NCI-H69 (cell line): ENCODE results near the gene CRAMP1.

ENCODE experiments used
- DNase-seq: peaks from one replicate; lab custom pipeline; 2025; lab: John Stamatoyannopoulos, UW

The CRAMP1 gene

DNA sequence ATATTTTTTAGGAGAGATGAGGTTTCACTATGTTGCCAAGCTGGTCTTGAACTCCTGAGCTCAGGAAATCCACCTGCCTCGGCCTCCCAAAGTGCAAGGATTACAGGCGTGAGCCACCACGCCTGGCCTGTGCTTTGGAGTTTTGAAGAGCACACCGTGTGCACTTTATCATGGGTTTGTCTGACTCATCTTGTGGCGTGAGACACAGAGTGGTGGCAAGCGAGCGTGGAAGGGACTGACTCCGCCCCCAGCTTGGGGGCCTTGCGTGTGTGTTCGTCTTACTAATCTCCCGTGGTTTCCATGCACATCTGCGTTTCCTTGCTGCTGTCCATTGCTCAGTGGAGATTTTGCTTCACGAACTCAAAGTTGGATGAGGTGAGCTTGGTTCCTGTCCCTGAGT is 22.9 kb downstream of the CRAMP1 start:
- DNase-seq, result no peak

DNA sequence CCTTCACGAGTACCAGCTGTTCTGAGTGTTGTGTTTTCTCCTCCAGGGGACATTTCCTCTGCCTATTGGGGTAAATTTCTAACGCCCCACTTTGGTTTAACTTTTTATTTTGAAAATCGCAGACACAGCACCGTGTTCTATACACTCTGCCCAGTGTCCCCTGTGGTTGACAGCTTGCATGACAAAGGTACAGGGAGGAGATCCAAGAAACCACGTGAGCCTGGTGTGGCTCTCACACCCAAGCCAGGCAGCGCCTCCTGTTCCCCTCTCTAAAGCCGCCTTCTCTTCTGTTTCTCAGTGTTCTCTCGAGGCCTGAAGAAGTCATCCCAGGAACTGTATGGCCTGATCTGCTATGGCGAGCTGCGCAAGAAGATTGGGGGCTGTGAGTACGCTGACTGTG is 25.4 kb downstream of the CRAMP1 start:
- no peak for DNase-seq

DNA sequence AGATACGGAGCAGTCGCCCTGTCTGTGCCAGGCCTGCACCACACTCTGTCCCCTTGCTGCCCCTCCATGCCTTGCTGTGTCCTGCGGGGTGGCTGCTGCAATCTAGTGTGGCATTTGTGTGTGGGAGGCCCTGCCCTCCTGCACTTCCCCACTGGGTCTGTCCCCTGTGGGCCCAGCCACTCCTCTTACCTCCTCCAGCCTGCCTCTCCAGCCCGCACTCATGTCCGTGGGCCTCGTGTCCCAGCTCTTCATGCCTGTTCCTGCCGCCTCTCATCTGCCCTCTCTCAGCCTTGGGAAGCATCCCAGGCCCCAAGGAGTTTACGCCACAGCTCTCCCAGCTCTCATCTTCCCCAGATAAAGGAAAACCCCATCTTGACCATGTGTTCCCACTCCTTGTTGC is 26.6 kb downstream of the CRAMP1 start:
- DNase-seq, result no peak

DNA sequence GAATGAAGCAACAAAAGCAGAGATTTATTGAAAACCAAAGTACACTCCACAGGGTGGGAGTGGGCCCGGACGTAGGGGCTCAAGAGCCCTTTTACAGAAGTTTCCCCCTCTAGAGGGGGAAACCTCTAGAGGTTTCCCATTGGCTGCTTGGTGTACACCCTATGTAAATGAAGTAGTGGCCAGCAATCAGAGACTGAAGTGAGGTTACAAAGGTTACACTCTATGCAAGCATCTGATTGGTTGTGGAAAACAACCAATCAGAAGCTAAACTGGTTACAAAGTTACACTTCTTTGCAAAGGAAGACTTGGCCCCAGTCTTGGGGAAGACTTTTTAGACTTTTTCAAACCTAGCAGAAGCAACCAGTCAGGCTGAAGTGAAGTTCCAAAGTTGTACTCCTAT is 27.1 kb downstream of the CRAMP1 start:
- DNase-seq, result no peak

DNA sequence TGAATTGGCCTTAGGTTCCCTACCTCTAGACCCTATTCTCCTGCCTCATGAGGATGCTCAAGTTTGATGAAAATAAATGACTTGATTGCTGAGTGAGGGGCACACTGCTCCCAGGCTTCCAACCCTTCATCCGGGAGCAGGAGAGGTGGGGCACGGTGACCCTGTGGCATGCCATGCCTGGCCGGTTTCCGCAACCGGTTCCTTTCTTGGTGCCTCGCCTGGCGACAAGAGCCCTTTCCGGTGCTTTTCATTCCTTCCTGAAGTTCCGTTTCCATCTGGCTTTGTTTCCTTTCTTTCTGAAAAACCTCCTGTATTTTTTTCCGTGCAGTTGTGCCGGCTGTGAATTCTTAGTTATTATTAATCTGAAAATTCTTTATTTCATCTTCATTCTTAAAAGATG is 27.7 kb downstream of the CRAMP1 start:
- DNase-seq, result no peak

DNA sequence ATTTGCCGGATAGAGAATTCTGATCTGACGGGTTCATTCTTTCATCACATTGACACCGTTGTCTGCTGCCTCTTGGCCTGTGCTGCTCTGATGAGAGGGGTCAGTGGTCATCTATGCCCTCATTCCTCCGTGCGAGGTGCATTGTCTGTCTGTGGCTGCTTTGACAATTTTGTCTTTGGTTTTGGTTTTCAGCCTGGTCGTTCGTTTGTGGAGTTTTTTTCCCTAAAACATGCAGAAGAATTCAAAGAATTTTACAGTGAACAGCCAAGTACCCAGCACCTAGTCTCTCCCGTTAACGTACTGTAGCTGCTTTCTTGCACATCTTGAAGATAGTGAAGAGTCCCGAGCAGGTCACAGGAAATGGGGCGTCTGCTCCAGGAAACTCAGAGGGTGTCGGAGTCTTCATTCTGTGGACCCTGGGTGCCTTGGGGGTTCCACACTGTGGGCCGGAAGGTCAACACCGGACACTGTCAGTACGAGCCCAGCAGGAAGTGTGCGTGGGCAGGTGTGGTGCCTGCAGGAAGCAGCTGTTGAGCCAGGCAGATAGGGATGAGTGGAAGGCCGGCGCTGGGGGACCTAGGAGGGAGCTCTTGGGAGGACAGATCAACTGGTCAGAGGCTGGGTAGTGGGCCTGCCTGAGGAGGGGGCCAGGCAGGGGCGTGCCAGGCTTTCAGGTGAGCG is 28.2 kb downstream of the CRAMP1 start:
- no peak for DNase-seq

DNA sequence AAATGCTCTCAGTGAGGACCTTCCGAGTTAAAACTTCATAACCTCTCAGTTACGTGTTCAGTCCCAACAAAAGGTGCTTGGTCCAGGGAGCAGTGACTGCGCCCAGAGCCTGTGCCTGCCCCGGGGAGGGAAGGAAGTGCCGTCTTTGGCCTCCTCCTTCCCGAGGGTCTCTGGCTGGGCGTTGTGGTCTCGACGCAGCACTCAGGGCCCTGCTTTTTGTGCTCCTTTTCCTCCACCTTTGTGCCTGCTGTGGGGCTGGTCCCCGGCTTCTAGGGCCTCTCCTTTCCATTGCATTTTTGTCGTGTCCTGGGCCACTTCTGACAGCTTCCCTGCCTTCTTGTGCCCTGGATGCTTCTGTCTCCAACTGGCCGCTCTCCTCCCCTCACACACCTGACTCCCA is 29.1 kb downstream of the CRAMP1 start:
- DNase-seq, result no peak

DNA sequence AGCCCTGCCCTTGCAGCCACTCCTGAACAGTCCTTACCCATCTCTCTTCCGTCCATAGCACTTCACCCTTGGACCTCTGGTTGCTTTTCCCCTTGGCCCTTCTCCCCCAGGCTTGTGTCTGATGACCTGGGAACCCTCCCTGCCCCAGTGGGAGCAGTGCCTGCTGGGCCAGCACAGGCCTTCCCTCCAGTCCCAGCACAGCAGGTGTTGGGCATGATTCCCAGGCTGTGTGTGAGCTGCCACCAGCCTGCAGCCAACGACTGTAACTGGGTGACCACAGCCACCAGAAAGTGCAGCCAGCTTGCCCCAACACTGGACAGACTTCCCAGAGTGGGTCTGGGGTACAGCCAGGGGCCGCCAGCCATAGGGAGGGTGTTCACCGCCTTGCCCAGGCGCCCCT is 30.0 kb downstream of the CRAMP1 start:
- DNase-seq, result no peak

DNA sequence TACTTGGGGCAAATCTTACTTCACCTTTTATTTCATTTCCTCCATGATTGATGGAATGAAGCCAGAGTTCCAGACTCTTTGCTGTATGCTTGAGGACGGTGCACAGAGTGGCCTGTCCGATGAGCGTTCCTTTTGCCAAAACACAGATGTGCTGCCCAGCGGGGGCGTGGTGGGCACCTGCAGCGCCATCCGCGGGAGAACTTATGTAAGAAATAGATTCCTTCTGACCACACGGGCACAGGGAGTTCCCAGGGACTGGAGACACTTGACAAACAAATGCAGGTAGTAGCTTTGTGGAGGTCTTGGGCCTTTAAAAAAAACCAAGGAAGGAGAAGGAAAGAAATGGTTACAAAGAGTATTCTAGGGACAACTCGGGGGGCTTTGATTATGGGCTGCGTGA is 30.6 kb downstream of the CRAMP1 start:
- no peak for DNase-seq

DNA sequence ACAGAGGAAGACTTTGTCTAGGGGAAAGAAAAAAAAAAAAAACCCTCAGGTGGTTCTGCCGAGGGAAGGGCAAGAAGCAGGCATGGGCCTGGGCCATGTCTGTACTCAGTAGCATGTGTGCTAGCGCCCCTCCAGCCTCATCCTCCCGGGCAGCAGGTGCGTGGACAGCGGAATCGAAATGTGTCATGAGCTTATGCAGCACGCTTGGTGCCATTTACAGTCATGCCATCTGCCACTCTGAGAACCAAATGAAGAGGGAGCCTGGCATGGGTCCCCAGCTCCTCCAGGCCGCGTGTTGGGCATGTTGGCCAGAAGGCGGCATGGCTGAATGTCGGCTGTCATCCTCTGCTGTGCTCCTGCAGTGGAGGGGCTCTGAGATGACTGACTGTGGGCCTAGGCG is 31.4 kb downstream of the CRAMP1 start:
- DNase-seq, result no peak

DNA sequence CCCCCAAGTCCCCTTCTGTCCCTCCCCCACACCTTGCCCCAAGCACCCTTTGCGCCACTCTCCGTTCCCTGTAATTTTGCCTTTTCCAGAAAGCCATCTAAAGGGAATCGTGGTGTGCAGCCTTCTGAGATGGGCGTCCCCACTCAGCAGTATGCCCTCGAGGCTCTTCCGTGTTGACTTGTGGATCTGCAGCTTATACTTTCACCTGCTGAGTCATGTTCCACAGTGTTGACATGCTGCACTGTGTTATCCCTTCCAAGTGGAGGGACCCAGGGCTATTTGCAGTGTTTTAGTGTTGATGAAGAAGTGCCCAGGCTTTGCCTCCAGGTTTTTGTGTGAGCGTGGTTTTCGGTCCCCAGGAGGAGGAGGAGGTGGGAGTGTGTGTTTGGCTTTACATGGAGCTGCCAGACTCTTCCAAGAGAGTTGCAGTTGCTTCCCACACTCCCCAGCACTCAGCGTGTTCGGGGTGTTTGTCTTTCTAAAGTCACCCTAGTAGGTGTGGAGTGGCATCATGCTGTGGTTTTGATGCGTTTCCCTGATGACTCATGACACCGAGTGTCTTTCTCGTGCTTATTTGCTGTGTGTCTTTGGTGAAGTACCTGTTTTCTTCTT is 33.9 kb downstream of the CRAMP1 start:
- peak; percentile 96 for DNase-seq

DNA sequence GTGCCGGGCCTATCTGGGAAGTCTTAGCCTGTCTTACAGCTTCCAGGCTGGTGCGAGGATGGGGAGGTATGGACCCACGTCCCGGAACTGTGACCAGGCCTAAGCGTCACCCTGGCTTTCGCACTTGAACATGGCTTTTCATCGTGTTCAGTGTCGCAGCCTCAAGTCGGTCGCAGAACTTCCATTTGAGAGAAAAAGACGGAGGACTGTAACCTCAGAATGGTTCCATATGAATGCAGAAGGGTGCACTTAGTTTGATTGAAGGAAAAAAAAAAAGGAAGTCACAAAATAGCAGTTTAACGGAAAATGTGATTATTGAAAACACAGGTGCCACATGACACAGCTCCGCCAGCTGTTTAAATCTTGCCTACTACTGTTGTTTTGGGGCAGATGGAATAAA is 35.7 kb downstream of the CRAMP1 start:
- no peak for DNase-seq

DNA sequence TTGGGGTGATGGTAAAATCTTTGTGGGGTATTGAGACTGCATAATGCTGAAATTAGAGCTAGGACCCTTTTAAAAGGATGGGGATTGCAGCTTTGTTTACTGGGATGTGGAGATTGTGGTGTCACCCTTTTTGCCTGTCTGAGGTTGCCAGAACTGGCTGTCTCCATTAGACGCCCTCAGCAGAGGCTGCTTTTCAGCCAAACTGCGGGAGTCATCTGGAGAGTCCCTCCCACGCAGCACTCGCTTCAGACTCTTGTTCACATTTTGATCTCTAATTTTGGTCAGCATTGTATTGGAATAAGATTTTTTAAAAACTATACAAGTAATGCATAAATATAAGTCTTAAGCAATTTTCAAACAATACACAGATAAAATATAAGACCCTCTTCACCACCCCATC is 38.0 kb downstream of the CRAMP1 start:
- no peak for DNase-seq

DNA sequence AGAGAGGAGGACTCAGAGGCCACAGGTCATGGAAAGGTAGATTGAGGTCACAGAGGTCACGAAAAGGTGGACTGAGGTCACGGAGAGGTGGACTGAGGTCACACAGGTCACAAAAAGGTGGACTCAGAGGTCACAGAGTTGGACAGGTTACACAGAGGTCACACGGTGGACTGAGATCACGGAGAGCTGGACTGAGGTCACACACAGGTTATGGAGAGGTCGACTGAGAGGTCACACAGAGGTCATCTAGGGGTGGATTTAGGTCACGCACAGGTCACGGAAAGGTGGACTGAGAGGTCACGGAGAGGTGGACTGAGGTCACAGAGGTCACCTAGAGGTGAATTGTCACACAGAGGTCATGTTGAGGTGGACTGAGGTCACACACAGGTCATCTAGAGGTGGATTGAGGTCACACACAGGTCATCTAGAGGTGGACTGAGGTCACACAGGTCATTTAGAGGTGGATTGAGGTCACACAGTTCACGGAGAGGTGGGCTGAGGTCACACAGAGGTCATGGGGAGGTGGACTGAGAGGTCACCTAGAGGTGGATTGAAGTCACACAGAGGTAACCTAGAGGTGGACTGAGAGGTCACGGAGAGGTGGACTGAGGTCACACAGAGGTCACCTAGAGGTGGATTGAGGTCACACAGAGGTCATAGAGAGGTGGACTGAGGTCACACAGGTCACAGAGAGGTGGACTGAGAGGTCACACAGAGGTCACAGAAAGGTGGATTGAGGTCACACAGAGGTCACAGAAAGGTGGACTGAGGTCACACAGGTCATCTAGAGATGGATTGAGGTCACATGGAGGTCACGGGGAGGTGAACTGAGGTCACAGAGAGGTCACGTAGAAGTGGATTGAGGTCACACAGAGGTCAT is 39.2 kb downstream of the CRAMP1 start:
- peak; percentile 49 for DNase-seq

DNA sequence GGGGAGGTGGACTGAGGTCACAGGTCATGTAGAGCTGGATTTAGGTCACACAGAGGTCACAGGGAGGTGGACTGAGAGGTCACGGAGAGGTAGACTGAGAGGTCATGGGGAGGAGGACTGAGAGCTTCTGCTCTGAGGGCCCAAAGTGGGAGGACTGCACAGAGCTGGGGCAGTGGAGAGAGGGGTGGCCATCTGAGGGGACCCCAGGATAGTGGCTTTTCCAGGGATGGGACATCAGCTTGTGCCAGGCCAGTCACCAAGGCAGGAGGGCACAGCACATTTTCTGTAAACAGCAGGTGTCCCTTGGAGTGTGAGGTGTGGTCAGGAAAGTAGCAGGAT is 39.8 kb downstream of the CRAMP1 start:
- peak; percentile 40 for DNase-seq

DNA sequence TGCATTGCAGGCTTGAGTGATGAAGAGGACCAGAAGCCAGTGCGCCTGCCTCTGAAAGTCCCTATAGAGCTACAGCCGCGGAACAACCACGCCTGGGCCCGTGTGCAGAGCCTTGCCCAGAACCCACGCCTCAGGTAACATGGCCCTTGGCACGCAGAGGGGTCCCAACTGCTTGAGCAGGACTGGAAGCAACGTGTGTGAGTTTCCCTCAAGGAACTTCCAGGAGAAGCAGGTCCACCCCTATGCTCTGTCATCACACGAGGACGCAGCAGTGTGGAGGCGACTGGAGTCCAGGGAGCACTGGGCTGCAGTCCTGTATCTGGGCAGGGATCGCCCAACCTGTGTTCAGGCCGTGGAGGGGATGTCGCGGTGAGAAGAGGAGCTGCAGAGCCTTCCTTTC is 40.9 kb downstream of the CRAMP1 start:
- no peak for DNase-seq

DNA sequence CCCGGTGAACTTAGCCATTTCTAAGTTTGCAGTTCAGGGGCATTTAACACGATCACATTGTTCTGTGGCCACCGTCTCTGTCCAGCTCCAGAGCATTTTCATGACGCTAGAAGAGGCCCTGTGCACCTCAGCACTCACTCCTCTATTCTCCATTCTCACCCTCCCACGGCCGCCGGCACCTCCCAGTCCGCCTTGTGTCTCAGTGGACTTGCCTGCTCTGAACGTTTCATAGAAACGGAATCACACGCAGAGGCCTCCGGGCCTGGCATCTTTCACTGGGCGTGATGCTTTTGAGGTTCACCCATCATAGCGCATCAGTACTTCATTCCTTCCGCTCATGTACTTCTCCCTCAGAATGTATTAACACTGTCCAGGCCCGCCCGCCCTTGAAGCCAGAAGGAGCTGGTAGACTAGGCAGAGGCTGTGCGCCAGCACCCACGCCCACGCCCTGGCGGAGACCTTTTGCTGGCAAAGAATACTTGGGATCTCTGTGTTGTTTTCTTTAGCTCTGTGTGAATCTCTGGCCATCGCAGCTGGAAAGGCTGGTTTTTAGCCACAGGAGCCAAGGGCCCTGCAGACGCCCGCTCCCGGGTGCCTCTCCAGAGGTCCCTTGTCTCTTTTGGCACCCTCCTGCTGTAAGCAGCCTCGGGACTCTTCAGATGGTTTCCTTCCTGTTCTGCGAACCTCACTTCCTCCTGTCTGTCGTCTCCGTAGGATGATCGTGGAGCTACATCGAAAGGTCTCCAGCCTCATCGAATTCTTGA is 42.5 kb downstream of the CRAMP1 start:
- DNase-seq, result no peak

DNA sequence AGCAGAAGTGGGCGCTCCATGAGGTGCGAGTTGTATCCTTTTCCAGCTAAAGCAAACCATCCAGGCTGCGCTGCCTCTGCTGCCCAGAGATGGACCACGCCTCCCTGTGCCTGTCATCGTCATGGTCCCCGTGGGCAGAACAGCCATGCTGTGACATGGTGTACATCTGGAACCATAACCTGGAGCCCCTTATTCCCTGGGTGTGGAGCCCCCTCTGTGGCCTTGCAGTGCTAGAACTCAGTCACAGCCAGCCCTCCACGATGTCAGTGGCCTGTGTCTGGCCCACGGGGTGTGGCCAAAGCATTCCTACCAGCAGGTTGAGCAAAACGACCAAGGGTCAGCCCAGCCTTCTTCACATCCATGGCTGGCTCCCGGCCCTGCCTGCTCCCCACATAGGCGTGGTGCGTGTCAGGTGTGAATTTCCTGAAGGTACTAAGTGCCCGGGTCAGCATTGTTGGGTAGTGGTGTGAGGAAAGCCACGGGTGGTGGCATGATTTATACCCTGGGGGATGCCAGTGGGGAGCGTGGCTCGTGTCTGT is 43.2 kb downstream of the CRAMP1 start:
- no peak for DNase-seq

DNA sequence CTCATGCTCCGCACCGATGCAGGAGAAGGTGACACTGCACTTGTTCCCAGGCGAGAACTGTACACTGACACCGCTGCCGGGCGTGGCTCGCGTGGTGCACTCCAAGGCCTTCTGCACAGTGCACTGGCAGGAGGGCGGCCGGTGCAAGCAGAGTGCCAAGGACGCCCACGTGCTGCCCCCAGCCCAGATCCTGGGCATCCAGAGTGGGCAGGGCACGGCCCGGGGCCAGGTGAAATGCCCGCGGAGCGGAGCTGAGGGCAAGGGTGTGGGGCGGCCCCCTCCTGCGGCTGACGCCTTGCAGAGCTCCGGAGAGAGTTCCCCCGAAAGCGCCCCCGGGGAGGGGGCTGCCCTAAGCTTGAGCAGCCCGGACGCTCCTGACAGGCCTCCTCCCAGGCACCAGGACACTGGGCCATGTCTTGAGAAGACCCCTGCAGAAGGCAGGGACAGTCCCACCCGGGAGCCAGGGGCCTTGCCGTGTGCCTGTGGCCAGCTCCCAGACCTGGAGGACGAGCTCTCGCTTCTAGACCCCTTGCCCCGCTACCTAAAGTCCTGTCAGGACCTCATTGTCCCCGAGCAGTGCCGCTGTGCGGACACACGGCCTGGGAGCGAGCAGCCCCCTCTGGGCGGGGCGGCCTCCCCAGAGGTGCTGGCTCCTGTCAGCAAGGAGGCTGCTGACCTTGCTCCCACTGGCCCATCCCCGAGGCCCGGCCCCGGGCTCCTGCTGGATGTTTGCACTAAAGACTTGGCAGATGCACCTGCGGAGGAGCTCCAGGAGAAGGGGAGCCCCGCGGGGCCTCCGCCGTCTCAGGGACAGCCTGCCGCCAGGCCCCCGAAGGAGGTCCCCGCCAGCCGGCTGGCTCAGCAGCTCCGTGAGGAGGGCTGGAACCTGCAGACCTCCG is 44.0 kb downstream of the CRAMP1 start:
- DNase-seq, result no peak

DNA sequence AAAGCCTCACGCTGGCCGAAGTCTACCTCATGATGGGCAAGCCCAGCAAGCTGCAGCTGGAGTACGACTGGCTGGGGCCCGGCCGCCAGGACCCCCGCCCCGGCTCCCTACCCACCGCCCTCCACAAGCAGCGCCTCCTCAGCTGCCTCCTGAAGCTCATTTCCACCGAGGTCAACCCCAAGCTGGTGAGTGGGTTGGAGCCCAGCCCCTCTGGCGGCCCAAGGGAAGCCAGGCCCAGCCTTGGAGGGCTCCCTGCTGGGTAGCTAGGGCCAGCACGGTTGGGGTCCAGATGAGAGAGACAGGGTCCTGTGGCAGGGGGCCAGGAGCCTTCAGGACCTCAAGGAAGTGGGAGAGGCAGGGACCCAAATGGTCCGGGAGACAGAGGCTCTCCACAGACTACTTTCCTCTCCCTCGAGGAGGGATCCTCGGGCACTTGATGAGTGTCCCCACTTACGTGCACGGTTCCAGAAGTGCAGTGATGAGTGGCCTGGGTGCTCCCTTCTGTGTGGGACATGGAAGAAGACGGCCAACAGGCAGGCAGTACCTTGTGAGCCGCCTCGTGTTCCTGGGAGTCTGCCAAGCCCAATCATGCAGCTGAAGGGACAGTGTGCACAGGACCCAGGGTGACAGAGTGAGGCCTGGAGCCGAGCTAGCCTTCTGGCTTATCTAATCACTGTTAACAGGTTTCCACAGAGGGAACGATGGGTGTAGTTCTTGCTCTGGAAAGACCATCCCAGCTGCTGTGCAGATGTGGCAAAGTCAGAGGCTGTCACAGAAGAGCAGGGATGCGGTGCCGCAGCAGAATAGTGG is 44.9 kb downstream of the CRAMP1 start:
- no peak for DNase-seq
